Measurements from ENCODE around the gene PCDH9.
"Not testable (repeated sequence)": the region's sequence is repeated elsewhere in the genome, so short reads cannot be mapped to it uniquely, and the experiment has no call there.

The PCDH9 gene

GRCh38 chr13:66296875-66297274 lies 933.3 kb downstream of the PCDH9 start:
- H3K4me3 ChIP-seq (ENCODE audit: low read depth, low read length), result no peak overlapping the region
- no peak for TF ChIP-seq CTCF (IDR thresholded peaks at IDR 0.05; ENCODE audit: low read depth, low read length, missing control alignments)
- H3K36me3 ChIP-seq (replicated peaks), result no peaks in the 10 kb centered on the region
- in situ Hi-C loops (cut with HindIII; ENCODE audit: low pct_ligation_motif_present, low sequenced_read_pairs), result no loop called here
- no peak overlapping the region for H3K27ac ChIP-seq
- H3K27me3 ChIP-seq (replicated peaks), result no peaks in the 10 kb centered on the region
- DNase-seq, result no peak

- TF ChIP-seq CTCF (IDR thresholded peaks at IDR 0.05; ENCODE audit: low read depth, low read length, missing control alignments), result no peak
- DNase-seq, result no peak
- Histone ChIP-seq H3K27ac (no peak overlapping the region), H3K27me3 (replicated peaks) (no peaks in the 10 kb centered on the region), H3K4me3 (ENCODE audit: low read depth, low read length) (no peak overlapping the region), H3K36me3 (replicated peaks) (no peaks in the 10 kb centered on the region)
- in situ Hi-C loops (cut with HindIII; ENCODE audit: low pct_ligation_motif_present, low sequenced_read_pairs), result no loop called here
These were observed 933.8 kb downstream of the PCDH9 start for GRCh38 chr13:66296328-66296727.

- in situ Hi-C loops (cut with HindIII; ENCODE audit: low pct_ligation_motif_present, low sequenced_read_pairs); H3K27me3 ChIP-seq (replicated peaks); H3K4me3 ChIP-seq (ENCODE audit: low read depth, low read length); DNase-seq; H3K36me3 ChIP-seq (replicated peaks); H3K27ac ChIP-seq: not testable (repeated sequence)
These were observed 943.3 kb downstream of the PCDH9 start for GRCh38 chr13:66286806-66287205.

- H3K27me3 ChIP-seq (replicated peaks), result no peaks in the 10 kb centered on the region
- H3K4me3 ChIP-seq (ENCODE audit: low read depth, low read length), result no peak overlapping the region
- no peak overlapping the region for H3K27ac ChIP-seq
- in situ Hi-C loops (cut with HindIII; ENCODE audit: low pct_ligation_motif_present, low sequenced_read_pairs), result no loop called here
- no peak for DNase-seq
- H3K36me3 ChIP-seq (replicated peaks), result no peaks in the 10 kb centered on the region
- no peak for TF ChIP-seq CTCF (IDR thresholded peaks at IDR 0.05; ENCODE audit: low read depth, low read length, missing control alignments)
These were observed 954.7 kb downstream of the PCDH9 start for GRCh38 chr13:66275416-66275815.

GRCh38 chr13:66273011-66273410 lies 957.1 kb downstream of the PCDH9 start:
- TF ChIP-seq CTCF (IDR thresholded peaks at IDR 0.05; ENCODE audit: low read depth, low read length, missing control alignments), result no peak
- Histone ChIP-seq H3K27ac (no peak overlapping the region), H3K4me3 (ENCODE audit: low read depth, low read length) (no peak overlapping the region), H3K36me3 (replicated peaks) (no peaks in the 10 kb centered on the region), H3K27me3 (replicated peaks) (no peaks in the 10 kb centered on the region)
- DNase-seq, result no peak
- in situ Hi-C loops (cut with HindIII; ENCODE audit: low pct_ligation_motif_present, low sequenced_read_pairs), result no loop called here

- DNase-seq, result no peak
- Histone ChIP-seq H3K4me3 (ENCODE audit: low read depth, low read length) (no peak overlapping the region), H3K27ac (no peak overlapping the region), H3K27me3 (replicated peaks) (no peaks in the 10 kb centered on the region), H3K36me3 (replicated peaks) (no peaks in the 10 kb centered on the region)
- no peak for TF ChIP-seq CTCF (IDR thresholded peaks at IDR 0.05; ENCODE audit: low read depth, low read length, missing control alignments)
- in situ Hi-C loops (cut with HindIII; ENCODE audit: low pct_ligation_motif_present, low sequenced_read_pairs), result no loop called here
These were observed 963.4 kb downstream of the PCDH9 start for GRCh38 chr13:66266761-66267160.

All from brain microvascular endothelial cell (primary cell).